CD14-positive monocyte (primary cell): ENCODE results near the gene RSRP1. TPM values are rescaled to one million over a fixed set of nuclear protein-coding genes. Genes with fewer than 3 reads are reported as not detected.
"Not testable (repeated sequence)": the region's sequence is repeated elsewhere in the genome, so short reads cannot be mapped to it uniquely, and the experiment has no call there.

Source experiments
- DNase-seq, 3 donors: peaks; one replicate each; pipeline ENCODE4 v3.0.0-alpha.2; 2011 to 2022
- H2AFZ ChIP-seq: 2 replicates; pipeline ENCODE4 v1.6.0; 2012; ENCODE audit warnings: mild to moderate bottlenecking, low read depth, low read length, inconsistent platforms; ENCODE audit not compliant: insufficient read depth, poor library complexity, severe bottlenecking
- H3K27ac ChIP-seq, 2 donors: 1 replicate in 1 of 2; 2 replicates in 1 of 2; pipeline ENCODE4 v1.5.1; 2012 to 2013; ENCODE audit warnings: low read length in 2 of 2, control low read depth in 1 of 2, inconsistent platforms in 1 of 2, low read depth in 1 of 2, mild to moderate bottlenecking in 1 of 2
- H3K27me3 ChIP-seq, 2 donors: one replicate each; pipeline versions ENCODE4 v1.6.0 to v1.6.1; 2011 to 2013; ENCODE audit warnings: low read length in 2 of 2; ENCODE audit not compliant: control insufficient read depth in 2 of 2, insufficient read depth in 2 of 2
- H3K36me3 ChIP-seq, 2 donors: replicated peaks in 1 of 2; 1 replicate in 1 of 2; 2 replicates in 1 of 2; pipeline versions ENCODE4 v1.5.1 to v1.6.1; 2012 to 2013; ENCODE audit warnings: low read length in 2 of 2, control low read depth in 1 of 2, inconsistent platforms in 1 of 2, mild to moderate bottlenecking in 1 of 2; ENCODE audit not compliant: insufficient read depth in 2 of 2, control insufficient read depth in 1 of 2
- H3K4me1 ChIP-seq, 2 donors: 1 replicate in 1 of 2; 2 replicates in 1 of 2; pipeline versions ENCODE4 v1.5.1 to v1.6.1; 2012 to 2013; ENCODE audit warnings: low read length in 2 of 2, control low read depth in 1 of 2, inconsistent platforms in 1 of 2, mild to moderate bottlenecking in 1 of 2, moderate library complexity in 1 of 2; ENCODE audit not compliant: insufficient read depth in 2 of 2, control insufficient read depth in 1 of 2
- H3K4me2 ChIP-seq: replicated peaks from 2 replicates; pipeline ENCODE3; 2012; ENCODE audit warnings: low read length, moderate library complexity, mild to moderate bottlenecking; ENCODE audit not compliant: poor library complexity, severe bottlenecking; ENCODE audit errors: extremely low read depth
- H3K4me3 ChIP-seq, 3 experiments: fragments of 200-600 bp in 1 of 3; sonication (generic) in 1 of 3; replicated peaks in 1 of 3; 1 replicate in 2 of 3; 2 replicates in 1 of 3; pipeline ENCODE4 v1.5.1; 2011 to 2013; ENCODE audit warnings: low read length in 3 of 3, mild to moderate bottlenecking in 3 of 3, control low read depth in 2 of 3, low read depth in 2 of 3, inconsistent platforms in 1 of 3, moderate library complexity in 1 of 3
- H3K79me2 ChIP-seq: 2 replicates; pipeline ENCODE4 v1.6.0; 2012; ENCODE audit warnings: mild to moderate bottlenecking, control low read depth, inconsistent platforms, low read length, moderate library complexity; ENCODE audit not compliant: insufficient read depth
- H3K9ac ChIP-seq: 2 replicates; pipeline ENCODE4 v1.6.0; 2017; ENCODE audit warnings: low read length, mild to moderate bottlenecking; ENCODE audit not compliant: insufficient read depth, poor library complexity, severe bottlenecking
- H3K9me3 ChIP-seq, 2 donors: replicated peaks in 1 of 2; 1 replicate in 1 of 2; 2 replicates in 1 of 2; pipeline versions ENCODE4 v1.5.1 to v1.6.1; 2012 to 2013; ENCODE audit warnings: low read length in 2 of 2, control low read depth in 1 of 2; ENCODE audit not compliant: control insufficient read depth in 1 of 2, insufficient read depth in 1 of 2
- H4K20me1 ChIP-seq: 2 replicates; pipeline ENCODE4 v1.6.0; 2012; ENCODE audit warnings: mild to moderate bottlenecking, low read length, control low read depth, moderate library complexity; ENCODE audit not compliant: insufficient read depth
- H3K27ac Mint-ChIP-seq, 7 donors: one replicate each; pipeline ENCODE4 v1.8.0; 2020; ENCODE audit warnings: mild to moderate bottlenecking in 7 of 7, mixed read lengths in 7 of 7, moderate library complexity in 6 of 7, inconsistent platforms in 2 of 7
- H3K27me3 Mint-ChIP-seq, 3 donors: one replicate each; pipeline ENCODE4 v1.8.0; 2021 to 2022; ENCODE audit warnings: low read depth in 3 of 3, mild to moderate bottlenecking in 3 of 3, mixed read lengths in 3 of 3, moderate library complexity in 3 of 3, inconsistent platforms in 1 of 3
- H3K36me3 Mint-ChIP-seq, 2 donors: one replicate each; pipeline ENCODE4 v1.8.0; 2020; ENCODE audit warnings: mixed read lengths in 2 of 2, inconsistent platforms in 1 of 2, mild to moderate bottlenecking in 1 of 2
- H3K4me1 Mint-ChIP-seq: one replicate; pipeline ENCODE4 v1.8.0; 2020; ENCODE audit warnings: mild to moderate bottlenecking, mixed read lengths
- H3K4me3 Mint-ChIP-seq, 2 donors: one replicate each; pipeline ENCODE4 v1.8.0; 2020; ENCODE audit warnings: mild to moderate bottlenecking in 2 of 2, mixed read lengths in 2 of 2, moderate library complexity in 1 of 2
- H3K9me3 Mint-ChIP-seq, 7 donors: one replicate each; pipeline ENCODE4 v1.8.0; 2020 to 2022; ENCODE audit warnings: mixed read lengths in 7 of 7, mild to moderate bottlenecking in 6 of 7, moderate library complexity in 6 of 7, inconsistent platforms in 2 of 7
- WGBS: methylation state at CpG from one replicate; pipeline ENCODE4 v1.1.5; 2013; ENCODE audit warnings: missing lambda C conversion rate; ENCODE audit not compliant: insufficient coverage; 5-methylcytosine and 5-hydroxymethylcytosine counted together
- intact Hi-C, 2 donors: fragments of 100-400 bp; cut with micrococcal nuclease; formaldehyde crosslinking; loops; one replicate each; pipeline versions ENCODE4 v1.15.0 to v1.15.1; 2023
- polyA plus RNA-seq, 3 donors: library from polyadenylated mRNA; depleted of rRNA in 1 of 3; unstranded in 2 of 3; stranded (reverse) in 1 of 3; fragments of 300-500 nt in 2 of 3; fragments of >200 nt in 1 of 3; fragmentation: Illumina TruSeq in 2 of 3; gene quantifications; 1 replicate in 2 of 3; 2 replicates in 1 of 3; pipeline ENCODE4 v1.2.3, GENCODE V29; 2012 to 2021
- TF ChIP-seq, protein P1 (sequence below): fragments of 200-600 bp; IDR thresholded peaks from one replicate; pipeline ENCODE4 v1.8.0; 2022; ENCODE audit warnings: antibody characterized with exemption, mild to moderate bottlenecking

RSRP1 gene
- polyA plus RNA-seq, 3 donors, result 23.6 to 272 (median 30.2) TPM

DNA sequence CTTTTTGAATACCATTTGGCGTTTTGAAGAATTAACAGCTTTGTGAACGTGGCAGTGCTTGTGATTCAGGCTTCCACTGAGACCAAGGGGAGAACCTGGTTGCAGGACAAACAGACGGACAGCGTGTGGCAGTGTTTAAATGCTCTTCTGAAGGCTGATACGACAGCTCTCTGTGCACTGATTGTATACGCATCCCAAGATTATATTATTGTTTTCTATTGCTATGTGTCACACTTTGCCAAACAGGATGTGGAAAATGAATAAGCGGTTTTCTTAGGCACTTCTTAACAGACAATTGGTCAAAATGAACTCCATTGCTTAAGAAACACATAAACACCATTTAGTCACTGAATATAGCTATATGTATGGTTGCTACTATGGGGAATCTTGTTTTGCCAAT, 12.6 kb upstream of the RSRP1 start:
- peak overlapping the region; percentile 68 to 88 (median 76) for H3K27ac Mint-ChIP-seq
- H3K4me3 ChIP-seq, H3K9me3 ChIP-seq, intact Hi-C loops, H3K4me3 Mint-ChIP-seq, H3K4me2 ChIP-seq, H3K27me3 Mint-ChIP-seq, H2AFZ ChIP-seq, H3K27me3 ChIP-seq, H3K9ac ChIP-seq, H3K79me2 ChIP-seq, H3K9me3 Mint-ChIP-seq: not testable (repeated sequence)
- peaks cover 16% of the 10 kb centered on the region for H3K4me1 Mint-ChIP-seq
- peak; percentile 31 to 56 (median 52) for DNase-seq
- Histone ChIP-seq H3K36me3 (peaks cover 3 to 12% of the 10 kb centered on the region in 2 donors), H3K27ac (peak overlapping the region in 1 of 2 donors; percentile 61), H4K20me1 (peaks cover 56% of the 10 kb centered on the region), H3K4me1 (peaks cover 10 to 18% of the 10 kb centered on the region in 2 donors)
- H3K36me3 Mint-ChIP-seq, result peaks cover 12 to 13% of the 10 kb centered on the region in 2 donors
- no CpG with 5 or more reads among the region's 7 CpGs for WGBS
- TF ChIP-seq, protein P1, sequence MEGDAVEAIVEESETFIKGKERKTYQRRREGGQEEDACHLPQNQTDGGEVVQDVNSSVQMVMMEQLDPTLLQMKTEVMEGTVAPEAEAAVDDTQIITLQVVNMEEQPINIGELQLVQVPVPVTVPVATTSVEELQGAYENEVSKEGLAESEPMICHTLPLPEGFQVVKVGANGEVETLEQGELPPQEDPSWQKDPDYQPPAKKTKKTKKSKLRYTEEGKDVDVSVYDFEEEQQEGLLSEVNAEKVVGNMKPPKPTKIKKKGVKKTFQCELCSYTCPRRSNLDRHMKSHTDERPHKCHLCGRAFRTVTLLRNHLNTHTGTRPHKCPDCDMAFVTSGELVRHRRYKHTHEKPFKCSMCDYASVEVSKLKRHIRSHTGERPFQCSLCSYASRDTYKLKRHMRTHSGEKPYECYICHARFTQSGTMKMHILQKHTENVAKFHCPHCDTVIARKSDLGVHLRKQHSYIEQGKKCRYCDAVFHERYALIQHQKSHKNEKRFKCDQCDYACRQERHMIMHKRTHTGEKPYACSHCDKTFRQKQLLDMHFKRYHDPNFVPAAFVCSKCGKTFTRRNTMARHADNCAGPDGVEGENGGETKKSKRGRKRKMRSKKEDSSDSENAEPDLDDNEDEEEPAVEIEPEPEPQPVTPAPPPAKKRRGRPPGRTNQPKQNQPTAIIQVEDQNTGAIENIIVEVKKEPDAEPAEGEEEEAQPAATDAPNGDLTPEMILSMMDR, result peak; percentile 9

DNA sequence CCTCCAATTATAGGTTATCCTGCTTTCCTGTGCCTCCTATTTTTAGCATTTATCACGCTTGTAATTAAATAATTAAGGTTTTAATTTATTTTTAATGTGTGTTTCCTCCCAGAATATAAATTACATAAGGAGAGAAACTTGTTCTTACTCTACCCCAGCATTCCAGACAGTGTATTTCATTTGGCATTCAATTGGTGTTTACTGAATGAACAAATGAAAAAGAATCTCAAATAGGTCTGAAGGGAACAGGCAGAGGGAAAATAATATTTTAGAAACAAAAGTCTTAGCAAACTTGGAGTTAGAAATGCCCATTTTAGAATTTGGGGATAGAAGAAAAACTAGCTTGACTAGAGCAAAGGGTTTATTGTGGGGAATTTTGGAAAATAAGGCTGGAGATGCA, 9.9 kb upstream of the RSRP1 start:
- TF ChIP-seq, protein P1, result no peak
- Histone ChIP-seq H2AFZ (no peak overlapping the region), H3K4me2 (no peak overlapping the region), H3K27ac (no peak overlapping the region), H3K36me3 (peaks cover under 1 to 5% of the 10 kb centered on the region in 2 donors), H3K9me3 (no peaks in the 10 kb centered on the region), H4K20me1 (peaks cover 82% of the 10 kb centered on the region), H3K9ac (no peak overlapping the region), H3K27me3 (no peaks in the 10 kb centered on the region), H3K79me2 (peaks cover 3% of the 10 kb centered on the region), H3K4me3 (no peak overlapping the region), H3K4me1 (peaks cover 10 to 18% of the 10 kb centered on the region in 2 donors)
- intact Hi-C loops, result no loop called here
- H3K27me3 Mint-ChIP-seq, result peaks cover 0 to 2% (median 0%) of the 10 kb centered on the region in 3 donors
- H3K4me3 Mint-ChIP-seq, result no peak overlapping the region
- H3K4me1 Mint-ChIP-seq, result peaks cover 16% of the 10 kb centered on the region
- H3K36me3 Mint-ChIP-seq, result peaks cover 4 to 5% of the 10 kb centered on the region in 2 donors
- WGBS, result no CpG with 5 or more reads among the region's 1 CpG
- no peaks in the 10 kb centered on the region for H3K9me3 Mint-ChIP-seq
- no peak overlapping the region for H3K27ac Mint-ChIP-seq
- no peak for DNase-seq
